Uterus (tissue), 2 donors: ENCODE measurements around the gene AQR.

Source experiments
- CTCF ChIP-seq, 4 experiments: fragments of 200-600 bp in 2 of 4; fragments of 450-650 bp in 2 of 4; sonication (generic) in 2 of 4; IDR thresholded peaks; one replicate each; pipeline ENCODE4 v1.5.1; 2016 to 2019; ENCODE audit warnings: antibody characterized with exemption in 4 of 4, mild to moderate bottlenecking in 2 of 4, moderate library complexity in 1 of 4
- POLR2A ChIP-seq, 2 donors: fragments of 450-650 bp; IDR thresholded peaks; one replicate each; pipeline ENCODE4 v1.6.1; 2016; ENCODE audit warnings: antibody characterized with exemption in 2 of 2, mild to moderate bottlenecking in 1 of 2, moderate library complexity in 1 of 2

- TF ChIP-seq CTCF (IDR thresholded peaks at IDR 0.05) = no peak
- no peak for TF ChIP-seq POLR2A (IDR thresholded peaks at IDR 0.05)
These were observed 15.5 kb upstream of the AQR start for GRCh38 chr15:34984889-34985630.
